ENCODE results near the gene OVOL2. TPM values are rescaled to one million over a fixed set of nuclear protein-coding genes. Genes with fewer than 3 reads are reported as not detected.

OVOL2 gene
- total RNA-seq, 3 donors from 2014 or later (not counting 1 experiment from before 2014, with no cell fraction given) = not detected

GRCh38 chr20:18094191-18094590 is 36.5 kb upstream of the OVOL2 start:
- no peak overlapping the region for H3K4me3 ChIP-seq (ENCODE audit: low read length)
- WGBS (ENCODE audit: insufficient coverage) = 87% methylated on average over 5 of the region's 5 CpGs
- TF ChIP-seq CTCF (IDR thresholded peaks at IDR 0.05) = no peak
- no peaks in the 10 kb centered on the region for H3K9me3 Mint-ChIP-seq
- ATAC-seq (no peak), DNase-seq (no peak)
- no peaks in the 10 kb centered on the region for H3K27me3 ChIP-seq (ENCODE audit: control insufficient read depth, insufficient read depth, low read length)
- intact Hi-C loops (cut with micrococcal nuclease) = no loop called here
- no peak overlapping the region for H3K27ac ChIP-seq (ENCODE audit: low read length)
- no peak overlapping the region for H3K27ac Mint-ChIP-seq
- peaks cover 5 to 7% of the 10 kb centered on the region in 2 donors for H3K27me3 Mint-ChIP-seq (ENCODE audit: low read depth in 2 of 2)
- H3K4me1 Mint-ChIP-seq = no peaks in the 10 kb centered on the region
- no peaks in the 10 kb centered on the region for H3K4me1 ChIP-seq (ENCODE audit: control insufficient read depth, insufficient read depth, low read length)
- H3K36me3 ChIP-seq (ENCODE audit: control insufficient read depth, insufficient read depth, low read length) = no peaks in the 10 kb centered on the region
- H3K9me3 ChIP-seq (ENCODE audit: control insufficient read depth, insufficient read depth, low read length) = no peaks in the 10 kb centered on the region
- no peaks in the 10 kb centered on the region for H3K36me3 Mint-ChIP-seq
- H3K4me3 Mint-ChIP-seq = no peak overlapping the region

DNA sequence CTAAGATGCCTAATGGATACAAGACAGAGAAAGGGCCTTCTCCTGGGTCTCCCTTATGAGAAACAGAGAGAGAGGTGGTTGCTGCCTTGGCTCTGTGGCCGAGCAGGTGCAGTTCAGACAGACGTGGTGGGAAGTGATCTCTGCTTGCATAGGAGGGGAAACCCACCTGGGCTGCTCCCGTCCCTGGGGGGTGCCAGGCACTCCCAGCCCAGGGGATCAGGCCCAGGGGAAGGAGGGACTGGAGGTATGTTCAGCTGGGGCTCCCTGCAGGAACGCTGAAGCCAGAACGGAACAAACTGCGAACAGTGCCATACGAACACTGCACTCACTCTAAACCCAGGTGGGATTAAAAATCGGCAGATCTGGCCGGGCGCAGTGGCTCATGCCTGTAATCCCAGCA is 35.7 kb upstream of the OVOL2 start:
- Histone ChIP-seq H3K27me3 (ENCODE audit: control insufficient read depth, insufficient read depth, low read length) (no peaks in the 10 kb centered on the region), H3K27ac (ENCODE audit: low read length) (no peak overlapping the region), H3K36me3 (ENCODE audit: control insufficient read depth, insufficient read depth, low read length) (no peaks in the 10 kb centered on the region), H3K4me1 (ENCODE audit: control insufficient read depth, insufficient read depth, low read length) (no peaks in the 10 kb centered on the region), H3K9me3 (ENCODE audit: control insufficient read depth, insufficient read depth, low read length) (no peaks in the 10 kb centered on the region), H3K4me3 (ENCODE audit: low read length) (no peak overlapping the region)
- intact Hi-C loops (cut with micrococcal nuclease) = no loop called here
- no peak overlapping the region for H3K4me3 Mint-ChIP-seq
- no peak for DNase-seq
- no peak for ATAC-seq
- no peak for TF ChIP-seq CTCF (IDR thresholded peaks at IDR 0.05)
- H3K27ac Mint-ChIP-seq = no peak overlapping the region
- H3K36me3 Mint-ChIP-seq = no peaks in the 10 kb centered on the region
- H3K9me3 Mint-ChIP-seq = no peaks in the 10 kb centered on the region
- H3K27me3 Mint-ChIP-seq (ENCODE audit: low read depth in 2 of 2) = peaks cover 5 to 9% of the 10 kb centered on the region in 2 donors
- H3K4me1 Mint-ChIP-seq = no peaks in the 10 kb centered on the region
- 76% methylated on average over 10 of the region's 10 CpGs for WGBS (ENCODE audit: insufficient coverage)

- Mint-ChIP-seq H3K4me1 (no peaks in the 10 kb centered on the region), H3K36me3 (no peaks in the 10 kb centered on the region), H3K9me3 (no peaks in the 10 kb centered on the region), H3K4me3 (no peak overlapping the region), H3K27ac (no peak overlapping the region), H3K27me3 (ENCODE audit: low read depth in 2 of 2) (peaks cover 5 to 10% of the 10 kb centered on the region in 2 donors)
- H3K9me3 ChIP-seq (ENCODE audit: control insufficient read depth, insufficient read depth, low read length) = no peaks in the 10 kb centered on the region
- H3K4me1 ChIP-seq (ENCODE audit: control insufficient read depth, insufficient read depth, low read length) = no peaks in the 10 kb centered on the region
- 86% methylated on average over 8 of the region's 8 CpGs for whole genome bisulfite sequencing (ENCODE audit: insufficient coverage)
- H3K27ac ChIP-seq (ENCODE audit: low read length) = no peak overlapping the region
- DNase-seq = no peak
- intact Hi-C loops (cut with micrococcal nuclease) = no loop called here
- no peak for TF ChIP-seq CTCF (IDR thresholded peaks at IDR 0.05)
- no peak for ATAC-seq
- H3K4me3 ChIP-seq (ENCODE audit: low read length) = no peak overlapping the region
- H3K36me3 ChIP-seq (ENCODE audit: control insufficient read depth, insufficient read depth, low read length) = no peaks in the 10 kb centered on the region
- no peaks in the 10 kb centered on the region for H3K27me3 ChIP-seq (ENCODE audit: control insufficient read depth, insufficient read depth, low read length)
Observed at GRCh38 chr20:18092890-18093289, 35.2 kb upstream of the OVOL2 start.

DNA sequence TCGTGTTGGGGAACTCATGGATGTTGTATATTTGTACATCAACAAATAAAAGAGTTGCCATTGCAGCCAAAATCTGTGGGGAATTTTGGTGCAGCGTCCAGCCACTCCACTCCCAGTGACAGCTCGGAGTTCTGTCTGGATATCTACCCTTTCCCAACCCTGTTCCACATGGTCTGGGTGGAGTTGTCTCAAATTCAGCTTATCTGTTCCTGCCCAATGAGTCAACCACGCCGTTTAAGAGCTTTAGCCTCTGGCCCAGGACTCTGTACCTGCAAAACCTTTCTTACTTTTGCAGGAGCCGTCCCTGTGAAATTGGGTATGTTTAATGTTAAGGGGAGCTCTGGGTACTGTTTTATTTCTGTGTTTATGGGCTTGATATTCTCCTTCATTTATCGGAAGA is 33.9 kb upstream of the OVOL2 start:
- no peak for TF ChIP-seq CTCF (IDR thresholded peaks at IDR 0.05)
- no peak for ATAC-seq
- Histone ChIP-seq H3K36me3 (ENCODE audit: control insufficient read depth, insufficient read depth, low read length) (no peaks in the 10 kb centered on the region), H3K9me3 (ENCODE audit: control insufficient read depth, insufficient read depth, low read length) (no peaks in the 10 kb centered on the region), H3K27me3 (ENCODE audit: control insufficient read depth, insufficient read depth, low read length) (no peaks in the 10 kb centered on the region), H3K27ac (ENCODE audit: low read length) (no peak overlapping the region), H3K4me1 (ENCODE audit: control insufficient read depth, insufficient read depth, low read length) (no peaks in the 10 kb centered on the region), H3K4me3 (ENCODE audit: low read length) (no peak overlapping the region)
- Mint-ChIP-seq H3K9me3 (no peaks in the 10 kb centered on the region), H3K4me3 (no peak overlapping the region), H3K36me3 (no peaks in the 10 kb centered on the region), H3K27ac (no peak overlapping the region), H3K27me3 (ENCODE audit: low read depth in 2 of 2) (peaks cover 5 to 10% of the 10 kb centered on the region in 2 donors), H3K4me1 (no peaks in the 10 kb centered on the region)
- no peak for DNase-seq
- 77% methylated on average over 7 of the region's 7 CpGs for WGBS (ENCODE audit: insufficient coverage)
- intact Hi-C loops (cut with micrococcal nuclease) = no loop called here
